ENCODE measurements around the gene STK17A.

DNA sequence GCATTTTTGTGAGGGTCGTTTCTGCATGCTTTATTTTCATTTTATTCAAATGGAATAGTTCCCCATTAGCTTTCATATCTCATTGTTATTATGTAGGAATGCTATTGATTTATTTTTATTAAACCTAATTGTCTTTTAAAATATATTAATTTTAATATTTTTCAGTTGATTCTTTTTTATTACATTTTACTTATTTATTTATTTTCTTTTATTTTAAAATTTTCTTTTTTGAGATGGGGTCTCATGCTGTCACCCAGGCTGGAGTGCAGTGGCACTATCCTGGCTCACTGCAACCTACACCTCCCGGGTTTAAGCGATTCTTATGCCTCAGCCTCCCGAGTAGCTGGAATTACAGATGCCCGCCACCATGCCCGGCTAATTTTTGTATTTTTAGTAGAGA, 7.4 kb upstream of the STK17A start:
- TF ChIP-seq, protein P1, sequence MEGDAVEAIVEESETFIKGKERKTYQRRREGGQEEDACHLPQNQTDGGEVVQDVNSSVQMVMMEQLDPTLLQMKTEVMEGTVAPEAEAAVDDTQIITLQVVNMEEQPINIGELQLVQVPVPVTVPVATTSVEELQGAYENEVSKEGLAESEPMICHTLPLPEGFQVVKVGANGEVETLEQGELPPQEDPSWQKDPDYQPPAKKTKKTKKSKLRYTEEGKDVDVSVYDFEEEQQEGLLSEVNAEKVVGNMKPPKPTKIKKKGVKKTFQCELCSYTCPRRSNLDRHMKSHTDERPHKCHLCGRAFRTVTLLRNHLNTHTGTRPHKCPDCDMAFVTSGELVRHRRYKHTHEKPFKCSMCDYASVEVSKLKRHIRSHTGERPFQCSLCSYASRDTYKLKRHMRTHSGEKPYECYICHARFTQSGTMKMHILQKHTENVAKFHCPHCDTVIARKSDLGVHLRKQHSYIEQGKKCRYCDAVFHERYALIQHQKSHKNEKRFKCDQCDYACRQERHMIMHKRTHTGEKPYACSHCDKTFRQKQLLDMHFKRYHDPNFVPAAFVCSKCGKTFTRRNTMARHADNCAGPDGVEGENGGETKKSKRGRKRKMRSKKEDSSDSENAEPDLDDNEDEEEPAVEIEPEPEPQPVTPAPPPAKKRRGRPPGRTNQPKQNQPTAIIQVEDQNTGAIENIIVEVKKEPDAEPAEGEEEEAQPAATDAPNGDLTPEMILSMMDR (IDR thresholded peaks at IDR 0.05), result no peak
- TF ChIP-seq POLR2AphosphoS5 (IDR thresholded peaks at IDR 0.05; ENCODE audit: insufficient read depth in 1 of 2, low read depth in 1 of 2), result no peak
- no peak for TF ChIP-seq POLR2A (IDR thresholded peaks at IDR 0.05)
